ENCODE data around the gene TIMM44. TPM values are rescaled to one million over a fixed set of nuclear protein-coding genes. Genes with fewer than 3 reads are reported as not detected.
A peak's percentile ranks its signal among the peaks of the same experiment; 100 is the strongest.

The TIMM44 gene
- total and polyA plus RNA-seq, 8 donors, result 36.7 to 56.5 (median 43.4) TPM

DNA sequence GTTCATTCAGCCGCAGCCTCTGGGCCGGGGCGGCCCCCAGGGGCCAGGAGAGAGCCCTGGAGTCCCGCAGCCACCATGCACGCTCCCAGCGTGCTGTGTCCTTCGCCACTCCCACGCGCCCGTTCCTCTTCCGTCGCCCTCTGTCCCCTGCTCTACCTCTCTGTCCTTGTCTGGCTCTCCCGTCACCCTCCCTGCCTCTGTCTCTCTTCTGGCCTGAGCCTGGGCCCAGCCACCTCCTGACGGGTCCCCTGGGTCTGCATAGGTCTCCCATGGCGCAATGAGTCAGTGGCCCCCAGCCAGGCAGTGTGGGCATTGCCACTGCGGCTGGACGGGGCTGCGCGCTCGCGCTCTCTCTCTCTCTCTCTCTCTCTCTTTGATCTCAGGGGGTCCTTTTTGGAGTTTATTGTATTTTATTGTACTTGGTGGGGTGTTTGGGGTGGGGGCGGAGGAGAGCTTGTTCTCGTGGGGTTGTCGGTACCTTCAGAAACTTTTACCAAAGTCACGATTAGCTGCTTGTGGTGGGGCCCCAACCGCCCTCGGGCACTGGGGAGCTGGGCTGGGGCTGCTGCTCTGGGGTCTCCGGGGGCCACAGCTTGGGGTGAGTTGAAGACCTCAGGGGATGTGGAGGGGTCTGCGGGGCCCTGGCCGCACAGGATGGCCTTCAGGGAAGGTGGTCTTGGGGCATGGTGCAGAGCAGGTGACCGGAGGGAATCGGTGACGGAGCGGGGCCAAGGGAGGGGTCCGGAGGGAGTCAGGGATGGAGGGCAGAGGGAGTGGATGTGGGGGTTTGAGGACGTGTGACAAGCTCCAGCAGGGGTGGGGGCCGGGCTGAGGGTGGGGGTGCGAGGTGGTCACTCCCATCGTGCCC lies 30.5 kb downstream of the TIMM44 start:
- H3K9me3 ChIP-seq, result no peaks in the 10 kb centered on the region
- no peak overlapping the region for H3K27ac ChIP-seq
- H3K27me3 ChIP-seq, result peaks cover 29 to 44% of the 10 kb centered on the region in 2 donors
- TF ChIP-seq, protein P1, sequence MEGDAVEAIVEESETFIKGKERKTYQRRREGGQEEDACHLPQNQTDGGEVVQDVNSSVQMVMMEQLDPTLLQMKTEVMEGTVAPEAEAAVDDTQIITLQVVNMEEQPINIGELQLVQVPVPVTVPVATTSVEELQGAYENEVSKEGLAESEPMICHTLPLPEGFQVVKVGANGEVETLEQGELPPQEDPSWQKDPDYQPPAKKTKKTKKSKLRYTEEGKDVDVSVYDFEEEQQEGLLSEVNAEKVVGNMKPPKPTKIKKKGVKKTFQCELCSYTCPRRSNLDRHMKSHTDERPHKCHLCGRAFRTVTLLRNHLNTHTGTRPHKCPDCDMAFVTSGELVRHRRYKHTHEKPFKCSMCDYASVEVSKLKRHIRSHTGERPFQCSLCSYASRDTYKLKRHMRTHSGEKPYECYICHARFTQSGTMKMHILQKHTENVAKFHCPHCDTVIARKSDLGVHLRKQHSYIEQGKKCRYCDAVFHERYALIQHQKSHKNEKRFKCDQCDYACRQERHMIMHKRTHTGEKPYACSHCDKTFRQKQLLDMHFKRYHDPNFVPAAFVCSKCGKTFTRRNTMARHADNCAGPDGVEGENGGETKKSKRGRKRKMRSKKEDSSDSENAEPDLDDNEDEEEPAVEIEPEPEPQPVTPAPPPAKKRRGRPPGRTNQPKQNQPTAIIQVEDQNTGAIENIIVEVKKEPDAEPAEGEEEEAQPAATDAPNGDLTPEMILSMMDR (IDR thresholded peaks at IDR 0.05), result no peak
- DNase-seq, result peak in 1 of 4 donors; percentile 71
- peaks cover 13 to 25% of the 10 kb centered on the region in 2 donors for H3K4me1 ChIP-seq
- H3K36me3 ChIP-seq, result peaks cover 0 to 54% of the 10 kb centered on the region in 2 donors
- intact Hi-C loops (cut with DNase I), result no loop called here
- ATAC-seq, result no peak
- H3K4me3 ChIP-seq, result no peak overlapping the region

DNA sequence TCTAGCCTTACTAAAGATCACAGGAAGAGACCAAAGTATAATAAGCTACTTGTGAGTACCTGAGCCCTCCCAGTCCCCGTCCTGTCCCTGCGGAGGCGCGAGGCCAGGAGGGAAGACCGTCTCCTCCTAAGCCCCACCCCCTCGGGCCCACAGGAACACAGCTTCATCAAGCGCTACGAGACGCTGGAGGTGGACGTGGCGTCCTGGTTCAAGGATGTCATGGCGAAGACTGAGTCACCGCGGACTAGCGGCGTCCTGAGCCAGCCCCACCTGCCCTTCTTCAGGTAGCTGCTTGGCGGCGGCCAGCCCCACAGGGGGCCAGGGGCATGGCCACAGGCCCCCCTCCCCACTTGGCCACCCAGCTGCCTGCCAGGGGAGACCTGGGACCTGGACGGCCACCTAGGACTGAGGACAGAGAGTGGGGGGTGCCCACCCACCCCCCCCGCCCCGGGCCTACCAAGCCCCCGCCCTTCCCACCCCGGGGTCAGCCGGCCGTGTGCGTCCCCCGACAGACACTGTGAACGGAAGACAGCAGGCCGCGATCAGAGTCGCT lies 31.2 kb downstream of the TIMM44 start:
- peaks cover 6 to 25% of the 10 kb centered on the region in 2 donors for H3K4me1 ChIP-seq
- H3K27ac ChIP-seq, result no peak overlapping the region
- H3K36me3 ChIP-seq, result peaks cover 0 to 55% of the 10 kb centered on the region in 2 donors
- H3K4me3 ChIP-seq, result no peak overlapping the region
- TF ChIP-seq, protein P1 (IDR thresholded peaks at IDR 0.05), result no peak
- intact Hi-C loops (cut with DNase I), result no loop called here
- H3K9me3 ChIP-seq, result no peaks in the 10 kb centered on the region
- ATAC-seq, result no peak
- peak in 1 of 4 donors; percentile 67 for DNase-seq
- peaks cover 22 to 37% of the 10 kb centered on the region in 2 donors for H3K27me3 ChIP-seq

DNA sequence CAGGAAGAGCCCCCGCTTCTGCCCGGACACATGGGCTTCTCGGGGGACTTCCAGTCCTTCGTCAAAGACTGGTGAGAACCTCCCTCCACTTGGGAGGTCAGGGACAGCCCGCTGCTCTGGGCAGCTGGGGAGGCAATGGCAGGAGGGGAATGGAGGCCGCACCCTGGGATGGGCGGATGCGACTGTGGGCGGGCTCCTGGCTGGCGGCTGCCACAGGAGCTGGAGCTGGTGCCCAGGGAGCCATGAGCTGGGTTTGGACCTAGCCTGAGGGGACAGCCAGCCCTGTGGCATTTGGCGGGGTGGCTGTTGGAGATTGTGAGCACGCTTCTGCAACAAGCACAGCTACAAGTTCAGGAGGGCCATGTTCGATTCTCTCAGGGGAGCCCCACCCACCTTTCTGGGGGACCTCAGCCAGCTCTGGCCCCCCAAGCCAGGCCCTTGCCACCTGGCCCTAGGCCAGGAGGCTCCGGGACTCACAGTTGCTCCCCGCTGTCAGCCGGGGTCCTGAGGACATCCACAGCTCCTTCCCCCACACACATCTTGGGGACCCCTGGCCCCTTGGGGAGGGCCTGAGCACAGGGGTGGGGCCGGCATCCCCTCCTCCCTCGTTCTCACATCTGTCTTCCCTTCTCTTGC lies 31.8 kb downstream of the TIMM44 start:
- intact Hi-C loops (cut with DNase I), result no loop called here
- TF ChIP-seq, protein P1 (IDR thresholded peaks at IDR 0.05), result no peak

DNA sequence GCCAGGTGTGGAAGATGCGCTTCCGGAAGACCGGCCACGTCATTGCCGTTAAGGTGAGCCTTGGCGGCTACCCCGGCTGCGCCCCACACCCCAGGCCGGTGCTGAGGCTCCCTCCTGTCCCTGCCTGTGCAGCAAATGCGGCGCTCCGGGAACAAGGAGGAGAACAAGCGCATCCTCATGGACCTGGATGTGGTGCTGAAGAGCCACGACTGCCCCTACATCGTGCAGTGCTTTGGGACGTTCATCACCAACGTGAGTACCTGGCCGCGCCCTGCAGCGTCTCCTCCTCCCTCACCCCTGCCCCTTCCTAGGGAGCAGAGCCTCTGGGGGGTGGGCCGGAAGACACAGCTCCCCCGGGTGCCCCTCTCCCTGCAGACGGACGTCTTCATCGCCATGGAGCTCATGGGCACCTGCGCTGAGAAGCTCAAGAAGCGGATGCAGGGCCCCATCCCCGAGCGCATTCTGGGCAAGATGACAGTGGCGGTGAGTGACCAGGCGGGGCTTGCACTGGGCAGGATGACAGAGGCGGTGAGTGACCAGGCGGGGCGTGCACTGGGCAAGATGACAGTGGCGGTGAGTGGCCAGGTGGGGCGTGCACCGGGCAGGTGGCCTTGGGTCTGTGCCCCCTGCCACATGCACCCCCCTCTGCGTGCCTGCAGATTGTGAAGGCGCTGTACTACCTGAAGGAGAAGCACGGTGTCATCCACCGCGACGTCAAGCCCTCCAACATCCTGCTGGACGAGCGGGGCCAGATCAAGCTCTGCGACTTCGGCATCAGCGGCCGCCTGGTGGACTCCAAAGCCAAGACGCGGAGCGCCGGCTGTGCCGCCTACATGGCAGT lies 32.9 kb downstream of the TIMM44 start:
- Histone ChIP-seq H3K36me3 (peaks cover 0 to 68% of the 10 kb centered on the region in 2 donors), H3K27me3 (peaks cover 5 to 20% of the 10 kb centered on the region in 2 donors), H3K9me3 (no peaks in the 10 kb centered on the region), H3K27ac (no peak overlapping the region), H3K4me1 (peaks cover 0 to 24% of the 10 kb centered on the region in 2 donors), H3K4me3 (no peak overlapping the region)
- peak in 1 of 4 donors; percentile 74 for DNase-seq
- TF ChIP-seq, protein P1 (IDR thresholded peaks at IDR 0.05), result no peak
- intact Hi-C loops (cut with DNase I), result no loop called here
- ATAC-seq, result no peak

More for the DNA sequence above, 31.8 kb downstream of the TIMM44 start:
- Histone ChIP-seq H3K36me3 (peaks cover 0 to 57% of the 10 kb centered on the region in 2 donors), H3K27ac (no peak overlapping the region), H3K4me1 (peaks cover 6 to 25% of the 10 kb centered on the region in 2 donors), H3K9me3 (no peaks in the 10 kb centered on the region), H3K4me3 (no peak overlapping the region), H3K27me3 (peaks cover 16 to 31% of the 10 kb centered on the region in 2 donors)
- DNase-seq (peak in 1 of 4 donors; percentile 75), ATAC-seq (no peak)
